ENCODE results near the gene GPR156. TPM values are rescaled to one million over a fixed set of nuclear protein-coding genes. Genes with fewer than 3 reads are reported as not detected.
A peak's percentile ranks its signal among the peaks of the same experiment; 100 is the strongest.

Gene GPR156
- total and polyA plus RNA-seq, 3 donors from 2014 or later = 5.5 to 12.7 (median 7.3) TPM

DNA sequence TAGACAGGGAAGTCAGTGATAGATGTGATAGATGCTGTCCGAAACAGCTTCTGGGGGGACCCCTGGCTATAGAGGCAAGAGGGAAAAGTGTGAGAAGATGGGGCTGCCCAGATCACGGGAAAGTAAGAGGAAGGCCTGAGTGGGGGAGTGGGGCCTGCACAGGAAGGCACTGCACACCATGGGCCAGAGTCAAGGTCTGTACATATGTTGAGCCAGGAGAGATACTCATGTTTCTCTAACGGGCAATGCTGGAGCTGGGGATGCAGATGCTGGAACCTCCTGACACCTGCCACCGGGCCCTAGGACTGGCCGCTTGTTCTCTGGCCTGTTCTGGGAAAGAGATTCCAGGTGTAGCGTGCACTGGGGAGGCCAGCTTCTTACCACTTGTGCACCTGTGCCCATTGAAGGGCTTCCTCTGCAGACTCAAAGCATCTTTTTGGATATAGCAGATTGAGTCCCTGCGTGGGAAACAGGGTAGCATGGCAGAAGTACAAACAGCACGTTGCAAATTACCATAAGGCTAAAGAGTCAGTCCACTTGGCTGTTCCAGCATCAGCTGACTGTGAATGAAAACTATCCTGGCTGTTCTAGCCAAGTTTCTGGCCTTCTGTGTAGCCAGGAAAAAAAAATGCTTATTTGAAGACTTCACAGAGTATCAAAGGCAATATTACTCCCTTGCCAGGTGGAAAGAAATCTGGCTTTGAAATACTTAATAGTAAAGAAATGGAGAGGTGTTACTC lies 113.7 kb downstream of the GPR156 start:
- H3K27ac ChIP-seq = no peak overlapping the region
- no peaks in the 10 kb centered on the region for H3K27me3 ChIP-seq
- 80 to 85% methylated on average over 4 to 8 of the region's 8 CpGs for WGBS, 2 donors
- H3K9me3 ChIP-seq = no peaks in the 10 kb centered on the region
- intact Hi-C loops (cut with DNase I; ENCODE audit: low total_unique reads) = no loop called here
- no peak overlapping the region for H3K4me3 ChIP-seq
- DNase-seq = peak; percentile 33
- no peaks in the 10 kb centered on the region for H3K36me3 ChIP-seq (ENCODE audit: low read depth, missing control alignments)
- no peaks in the 10 kb centered on the region for H3K4me1 ChIP-seq
- TF ChIP-seq, protein P1, sequence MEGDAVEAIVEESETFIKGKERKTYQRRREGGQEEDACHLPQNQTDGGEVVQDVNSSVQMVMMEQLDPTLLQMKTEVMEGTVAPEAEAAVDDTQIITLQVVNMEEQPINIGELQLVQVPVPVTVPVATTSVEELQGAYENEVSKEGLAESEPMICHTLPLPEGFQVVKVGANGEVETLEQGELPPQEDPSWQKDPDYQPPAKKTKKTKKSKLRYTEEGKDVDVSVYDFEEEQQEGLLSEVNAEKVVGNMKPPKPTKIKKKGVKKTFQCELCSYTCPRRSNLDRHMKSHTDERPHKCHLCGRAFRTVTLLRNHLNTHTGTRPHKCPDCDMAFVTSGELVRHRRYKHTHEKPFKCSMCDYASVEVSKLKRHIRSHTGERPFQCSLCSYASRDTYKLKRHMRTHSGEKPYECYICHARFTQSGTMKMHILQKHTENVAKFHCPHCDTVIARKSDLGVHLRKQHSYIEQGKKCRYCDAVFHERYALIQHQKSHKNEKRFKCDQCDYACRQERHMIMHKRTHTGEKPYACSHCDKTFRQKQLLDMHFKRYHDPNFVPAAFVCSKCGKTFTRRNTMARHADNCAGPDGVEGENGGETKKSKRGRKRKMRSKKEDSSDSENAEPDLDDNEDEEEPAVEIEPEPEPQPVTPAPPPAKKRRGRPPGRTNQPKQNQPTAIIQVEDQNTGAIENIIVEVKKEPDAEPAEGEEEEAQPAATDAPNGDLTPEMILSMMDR (IDR thresholded peaks at IDR 0.05) = no peak
- TF ChIP-seq POLR2A (IDR thresholded peaks at IDR 0.05) = no peak

DNA sequence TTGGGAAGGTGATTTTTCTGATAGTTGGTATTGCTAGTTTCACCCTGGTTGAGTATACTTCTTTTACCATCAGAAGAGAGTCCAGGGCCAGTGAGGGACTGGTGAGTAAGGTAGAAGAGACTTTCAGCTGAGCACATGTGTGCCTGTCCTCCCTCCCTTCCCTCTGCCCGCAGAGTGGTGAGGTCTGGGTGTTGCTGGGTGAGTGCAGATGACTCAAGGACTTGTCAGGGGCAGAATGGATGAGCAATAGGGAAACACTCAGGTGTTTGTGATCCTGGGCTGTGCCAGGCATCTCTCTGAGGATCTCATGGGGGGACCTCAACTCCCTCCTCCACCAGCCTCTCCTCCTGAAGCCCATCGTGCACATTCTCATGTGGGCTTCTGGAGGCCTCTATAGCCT lies 114.8 kb downstream of the GPR156 start:
- no peaks in the 10 kb centered on the region for H3K27me3 ChIP-seq
- H3K36me3 ChIP-seq (ENCODE audit: low read depth, missing control alignments) = no peaks in the 10 kb centered on the region
- TF ChIP-seq POLR2A (IDR thresholded peaks at IDR 0.05) = no peak
- TF ChIP-seq, protein P1 (IDR thresholded peaks at IDR 0.05) = no peak
- intact Hi-C loops (cut with DNase I; ENCODE audit: low total_unique reads) = no loop called here
- no peak overlapping the region for H3K27ac ChIP-seq
- 82 to 85% methylated on average over 2 of the region's 2 CpGs for WGBS, 2 donors
- H3K9me3 ChIP-seq = no peaks in the 10 kb centered on the region
- H3K4me3 ChIP-seq = no peak overlapping the region
- no peaks in the 10 kb centered on the region for H3K4me1 ChIP-seq
- DNase-seq = no peak

DNA sequence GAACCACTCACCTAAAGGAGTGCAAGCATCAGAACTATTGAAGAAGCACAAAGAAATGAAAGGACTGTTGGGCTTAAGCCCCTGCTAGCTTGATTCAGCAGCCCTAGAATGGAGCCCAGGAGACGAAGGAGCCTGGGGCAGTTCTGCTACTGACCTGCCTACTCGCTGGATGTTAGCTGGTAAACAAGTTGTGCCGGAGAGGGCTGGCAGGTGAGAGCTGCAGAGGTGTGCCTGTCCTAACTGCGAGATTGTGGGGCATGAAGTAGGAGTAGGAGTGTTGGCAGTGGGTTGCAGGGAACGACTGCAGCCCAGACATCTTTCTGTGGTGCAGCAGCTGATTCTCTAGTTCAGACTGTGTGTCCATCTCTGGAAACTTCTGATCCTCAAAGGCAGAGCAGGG lies 115.6 kb downstream of the GPR156 start:
- intact Hi-C loops (cut with DNase I; ENCODE audit: low total_unique reads) = no loop called here

DNA sequence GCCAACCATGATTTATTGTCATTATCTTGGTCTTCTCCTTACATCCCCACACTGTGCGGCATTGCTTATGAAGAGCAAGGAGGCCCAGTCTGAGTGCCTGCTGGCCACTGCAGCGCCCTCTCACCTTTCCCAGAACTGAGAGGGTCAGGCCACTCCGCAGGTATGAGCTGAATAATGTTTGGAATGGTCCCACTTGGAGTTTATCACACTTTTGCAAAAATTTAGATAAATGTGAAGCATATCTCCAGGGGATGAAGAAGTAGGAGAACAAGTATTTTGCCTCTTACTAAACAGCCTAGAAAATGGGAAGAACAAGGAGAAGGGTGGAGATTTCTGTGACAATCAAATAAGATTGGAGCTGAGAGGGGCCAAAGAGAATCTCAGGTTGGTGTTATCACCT lies 116.4 kb downstream of the GPR156 start:
- no peaks in the 10 kb centered on the region for H3K36me3 ChIP-seq (ENCODE audit: low read depth, missing control alignments)
- DNase-seq = no peak
- no peaks in the 10 kb centered on the region for H3K9me3 ChIP-seq
- H3K4me3 ChIP-seq = no peak overlapping the region
- intact Hi-C loops (cut with DNase I; ENCODE audit: low total_unique reads) = no loop called here
- 92 to 96% methylated on average over 3 of the region's 3 CpGs for WGBS, 2 donors
- no peak overlapping the region for H3K27ac ChIP-seq
- TF ChIP-seq, protein P1 (IDR thresholded peaks at IDR 0.05) = no peak
- TF ChIP-seq POLR2A (IDR thresholded peaks at IDR 0.05) = no peak
- no peaks in the 10 kb centered on the region for H3K27me3 ChIP-seq
- H3K4me1 ChIP-seq = no peaks in the 10 kb centered on the region

More for the DNA sequence above, 115.6 kb downstream of the GPR156 start:
- Histone ChIP-seq H3K4me1 (no peaks in the 10 kb centered on the region), H3K27me3 (no peaks in the 10 kb centered on the region), H3K27ac (no peak overlapping the region), H3K36me3 (ENCODE audit: low read depth, missing control alignments) (no peaks in the 10 kb centered on the region), H3K9me3 (no peaks in the 10 kb centered on the region), H3K4me3 (no peak overlapping the region)
- TF ChIP-seq, protein P1 (IDR thresholded peaks at IDR 0.05) = no peak
- WGBS, 2 donors = 90 to 96% methylated on average over 5 of the region's 5 CpGs
- DNase-seq = no peak

DNA sequence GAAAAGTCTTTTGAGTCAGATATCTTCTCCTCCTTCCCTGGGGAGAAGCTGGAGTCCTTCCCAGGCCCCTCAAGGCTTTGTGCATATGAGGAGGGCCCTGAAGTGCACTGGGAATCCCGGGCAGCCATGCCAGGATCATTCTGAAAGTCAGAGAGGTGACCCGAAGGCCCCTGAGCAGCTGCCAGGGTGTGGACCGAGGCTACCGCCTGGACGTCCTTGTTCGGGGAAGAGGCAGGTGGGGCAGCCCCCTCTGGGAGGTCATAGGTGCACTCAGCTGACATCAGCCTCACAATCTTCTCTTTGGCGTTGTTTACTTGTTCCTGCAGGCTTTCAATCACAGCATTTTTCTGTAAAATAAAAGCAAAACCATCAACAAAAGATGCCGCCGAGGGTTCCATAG lies 117.0 kb downstream of the GPR156 start:
- H3K4me3 ChIP-seq = no peak overlapping the region
- H3K27me3 ChIP-seq = no peaks in the 10 kb centered on the region
- no peaks in the 10 kb centered on the region for H3K36me3 ChIP-seq (ENCODE audit: low read depth, missing control alignments)
- intact Hi-C loops (cut with DNase I; ENCODE audit: low total_unique reads) = no loop called here
- no peak for DNase-seq
- TF ChIP-seq, protein P1 (IDR thresholded peaks at IDR 0.05) = no peak
- no peak for TF ChIP-seq POLR2A (IDR thresholded peaks at IDR 0.05)
- no peak overlapping the region for H3K27ac ChIP-seq
- no peaks in the 10 kb centered on the region for H3K4me1 ChIP-seq
- WGBS, 2 donors = 92 to 93% methylated on average over 5 to 9 of the region's 9 CpGs
- no peaks in the 10 kb centered on the region for H3K9me3 ChIP-seq

Data from testis (tissue), 3 donors.